Left ventricle myocardium inferior (tissue), 1 donor: ENCODE results near the gene PMEPA1. TPM values are rescaled to one million over a fixed set of nuclear protein-coding genes. Genes with fewer than 3 reads are reported as not detected.

Experiments
- DNase-seq: peaks from one replicate; pipeline ENCODE4 v3.0.0-alpha.2; 2020
- H3K27ac ChIP-seq: fragments of 200-600 bp; replicated peaks from 2 replicates; pipeline ENCODE4 v1.8.0; 2021
- H3K27me3 ChIP-seq: fragments of 200-600 bp; 2 replicates; pipeline ENCODE4 v1.8.0; 2021; ENCODE audit warnings: low read depth
- H3K36me3 ChIP-seq: fragments of 200-600 bp; 2 replicates; pipeline ENCODE4 v1.8.0; 2021
- H3K4me1 ChIP-seq: fragments of 200-600 bp; 2 replicates; pipeline ENCODE4 v1.8.0; 2021
- H3K4me3 ChIP-seq: fragments of 200-600 bp; 2 replicates; pipeline ENCODE4 v1.8.0; 2021; ENCODE audit warnings: mild to moderate bottlenecking, moderate library complexity
- H3K9me3 ChIP-seq: fragments of 200-600 bp; replicated peaks from 2 replicates; pipeline ENCODE4 v1.8.0; 2021
- CTCF ChIP-seq: fragments of 200-600 bp; IDR thresholded peaks from 2 replicates; pipeline ENCODE4 v1.8.0; 2021; ENCODE audit warnings: antibody characterized with exemption, mild to moderate bottlenecking, borderline replicate concordance
- intact Hi-C: fragments of 100-400 bp; cut with micrococcal nuclease; formaldehyde crosslinking; loops from one replicate; pipeline ENCODE4 v1.11.0; 2022
- total RNA-seq: library from RNA; stranded (reverse); fragmentation: NEBNext Ultra II Directional; extraction: Animal tissue kit (Norgen Biotek cat#: 25700); gene quantifications from one replicate; pipeline ENCODE4 v1.2.1, GENCODE V29; 2021
- donor health status: DM: no; HTN: yes; CAD: no; lungs with severe emphysema.

PMEPA1 gene
- total RNA-seq, 1 donor from 2014 or later, result 36.4 TPM

GRCh38 chr20:57690525-57690924 is 19.3 kb downstream of the PMEPA1 start:
- TF ChIP-seq CTCF, result no peak
- no peak for DNase-seq
- intact Hi-C loops, result no loop called here

DNA sequence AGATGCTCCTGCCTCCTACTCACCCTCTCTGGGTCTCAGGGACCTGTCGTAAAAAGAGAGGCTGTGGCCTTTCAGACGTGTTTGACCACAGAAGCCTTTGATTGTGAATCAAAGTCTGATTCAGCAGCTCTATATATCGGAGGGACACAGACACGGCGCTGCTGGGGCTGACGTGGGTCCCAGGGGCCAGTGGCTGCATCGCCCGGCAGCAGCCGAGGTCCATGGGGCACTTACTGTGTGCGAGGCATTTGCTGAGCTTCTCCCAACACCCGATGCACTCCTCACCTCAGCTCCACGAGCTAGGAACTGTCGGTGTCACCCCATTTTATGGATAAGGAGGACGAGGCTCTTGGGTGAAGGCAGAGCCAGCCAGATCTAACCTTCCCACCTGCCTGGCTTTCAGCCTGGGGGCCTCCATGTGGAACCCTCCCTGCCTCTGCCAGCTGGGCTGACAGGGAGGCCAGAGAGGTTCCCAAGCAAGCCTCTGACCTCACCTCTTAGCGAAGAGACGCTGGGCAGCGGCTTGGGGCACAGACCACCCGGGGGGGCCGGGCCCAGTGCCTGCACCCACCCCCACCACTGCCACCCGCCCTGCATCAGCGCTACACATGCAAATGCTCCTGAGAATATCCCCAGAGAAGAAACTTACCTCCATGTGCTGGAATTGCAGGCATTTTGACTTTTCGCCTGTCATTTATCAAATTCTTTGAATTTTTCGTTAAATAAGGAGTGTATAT is 19.9 kb downstream of the PMEPA1 start:
- Histone ChIP-seq H3K4me3 (no peak overlapping the region), H3K9me3 (no peaks in the 10 kb centered on the region), H3K36me3 (no peaks in the 10 kb centered on the region), H3K27ac (no peak overlapping the region), H3K4me1 (peaks cover 88% of the 10 kb centered on the region), H3K27me3 (no peaks in the 10 kb centered on the region)
- no peak for TF ChIP-seq CTCF
- DNase-seq, result no peak
- intact Hi-C loops, result no loop called here

More at GRCh38 chr20:57690525-57690924, 19.3 kb downstream of the PMEPA1 start:
- no peak overlapping the region for H3K4me3 ChIP-seq
- no peaks in the 10 kb centered on the region for H3K27me3 ChIP-seq
- H3K27ac ChIP-seq, result no peak overlapping the region
- peaks cover 88% of the 10 kb centered on the region for H3K4me1 ChIP-seq
- H3K9me3 ChIP-seq, result no peaks in the 10 kb centered on the region
- H3K36me3 ChIP-seq, result no peaks in the 10 kb centered on the region

GRCh38 chr20:57688864-57689263 is 21.0 kb downstream of the PMEPA1 start:
- no peak overlapping the region for H3K27ac ChIP-seq
- DNase-seq, result peak; percentile 61
- no peaks in the 10 kb centered on the region for H3K36me3 ChIP-seq
- no peaks in the 10 kb centered on the region for H3K27me3 ChIP-seq
- H3K4me3 ChIP-seq, result no peak overlapping the region
- intact Hi-C loops, result no loop called here
- no peaks in the 10 kb centered on the region for H3K9me3 ChIP-seq
- peaks cover 97% of the 10 kb centered on the region for H3K4me1 ChIP-seq
- TF ChIP-seq CTCF, result no peak

DNA sequence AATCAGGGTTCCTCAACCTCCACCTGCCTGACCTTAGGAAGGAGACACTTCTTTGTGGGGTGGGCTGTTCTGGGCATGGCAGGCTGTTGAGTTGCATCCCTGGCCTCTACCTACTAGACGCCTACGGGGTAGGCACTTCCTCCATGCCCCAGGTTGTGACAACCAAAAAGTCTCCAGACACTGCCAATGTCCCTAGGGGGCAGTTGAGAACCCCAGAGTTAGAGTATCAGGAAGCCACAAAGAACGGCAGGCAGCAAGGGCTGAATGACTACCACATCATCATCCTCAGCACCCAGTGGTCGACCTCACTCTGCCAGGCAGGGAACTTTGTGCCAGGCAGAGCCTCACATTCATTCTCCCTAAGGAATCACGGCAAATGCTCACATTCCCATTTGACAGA is 21.5 kb downstream of the PMEPA1 start:
- peaks cover 98% of the 10 kb centered on the region for H3K4me1 ChIP-seq
- H3K9me3 ChIP-seq, result no peaks in the 10 kb centered on the region
- H3K36me3 ChIP-seq, result no peaks in the 10 kb centered on the region
- H3K27me3 ChIP-seq, result no peaks in the 10 kb centered on the region
- no peak overlapping the region for H3K4me3 ChIP-seq
- no peak for TF ChIP-seq CTCF
- no peak for DNase-seq
- no peak overlapping the region for H3K27ac ChIP-seq
- intact Hi-C loops, result no loop called here

DNA sequence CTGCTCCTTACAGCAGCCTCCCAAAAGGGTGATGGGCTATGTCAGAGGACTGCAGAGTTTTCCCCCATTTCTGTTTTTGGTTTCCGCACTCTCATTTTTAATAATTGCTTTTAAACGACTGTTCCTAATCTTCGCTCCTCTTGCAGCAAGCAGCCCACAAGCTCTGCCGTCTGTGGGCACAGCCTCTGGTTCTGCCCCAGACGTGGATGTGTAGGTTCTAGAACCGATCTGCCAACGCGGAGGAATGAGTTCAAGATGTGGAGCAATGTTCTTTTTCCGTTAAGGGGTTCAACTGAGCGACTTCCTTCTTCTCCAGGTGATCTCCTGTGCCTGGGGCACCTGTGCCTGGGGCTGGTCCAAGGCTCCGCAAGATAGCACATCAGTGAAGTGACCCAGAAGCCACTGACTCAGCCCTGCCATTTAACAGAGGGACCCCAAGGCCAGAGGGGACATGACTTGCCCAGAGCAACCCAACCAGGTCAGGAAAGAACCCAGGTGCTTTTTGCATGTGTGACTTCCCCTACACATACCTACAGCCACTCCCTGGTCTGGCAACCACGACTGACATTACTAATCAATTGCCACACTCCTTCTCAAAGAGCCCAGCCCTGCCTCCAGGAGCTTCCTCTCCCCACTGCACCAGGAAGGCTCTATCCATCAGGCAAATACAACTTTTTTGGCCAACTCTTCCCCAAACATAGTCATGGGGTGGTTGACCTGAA is 22.7 kb downstream of the PMEPA1 start:
- Histone ChIP-seq H3K4me1 (peaks cover 98% of the 10 kb centered on the region), H3K27me3 (no peaks in the 10 kb centered on the region), H3K36me3 (no peaks in the 10 kb centered on the region), H3K4me3 (no peak overlapping the region), H3K27ac (no peak overlapping the region), H3K9me3 (no peaks in the 10 kb centered on the region)
- no peak for TF ChIP-seq CTCF
- DNase-seq, result no peak
- intact Hi-C loops, result no loop called here
